ENCODE results near the gene SEC24C. TPM values are rescaled to one million over a fixed set of nuclear protein-coding genes. Genes with fewer than 3 reads are reported as not detected.
"Not testable (repeated sequence)": the region's sequence is repeated elsewhere in the genome, so short reads cannot be mapped to it uniquely, and the experiment has no call there.

SEC24C gene, protein sequence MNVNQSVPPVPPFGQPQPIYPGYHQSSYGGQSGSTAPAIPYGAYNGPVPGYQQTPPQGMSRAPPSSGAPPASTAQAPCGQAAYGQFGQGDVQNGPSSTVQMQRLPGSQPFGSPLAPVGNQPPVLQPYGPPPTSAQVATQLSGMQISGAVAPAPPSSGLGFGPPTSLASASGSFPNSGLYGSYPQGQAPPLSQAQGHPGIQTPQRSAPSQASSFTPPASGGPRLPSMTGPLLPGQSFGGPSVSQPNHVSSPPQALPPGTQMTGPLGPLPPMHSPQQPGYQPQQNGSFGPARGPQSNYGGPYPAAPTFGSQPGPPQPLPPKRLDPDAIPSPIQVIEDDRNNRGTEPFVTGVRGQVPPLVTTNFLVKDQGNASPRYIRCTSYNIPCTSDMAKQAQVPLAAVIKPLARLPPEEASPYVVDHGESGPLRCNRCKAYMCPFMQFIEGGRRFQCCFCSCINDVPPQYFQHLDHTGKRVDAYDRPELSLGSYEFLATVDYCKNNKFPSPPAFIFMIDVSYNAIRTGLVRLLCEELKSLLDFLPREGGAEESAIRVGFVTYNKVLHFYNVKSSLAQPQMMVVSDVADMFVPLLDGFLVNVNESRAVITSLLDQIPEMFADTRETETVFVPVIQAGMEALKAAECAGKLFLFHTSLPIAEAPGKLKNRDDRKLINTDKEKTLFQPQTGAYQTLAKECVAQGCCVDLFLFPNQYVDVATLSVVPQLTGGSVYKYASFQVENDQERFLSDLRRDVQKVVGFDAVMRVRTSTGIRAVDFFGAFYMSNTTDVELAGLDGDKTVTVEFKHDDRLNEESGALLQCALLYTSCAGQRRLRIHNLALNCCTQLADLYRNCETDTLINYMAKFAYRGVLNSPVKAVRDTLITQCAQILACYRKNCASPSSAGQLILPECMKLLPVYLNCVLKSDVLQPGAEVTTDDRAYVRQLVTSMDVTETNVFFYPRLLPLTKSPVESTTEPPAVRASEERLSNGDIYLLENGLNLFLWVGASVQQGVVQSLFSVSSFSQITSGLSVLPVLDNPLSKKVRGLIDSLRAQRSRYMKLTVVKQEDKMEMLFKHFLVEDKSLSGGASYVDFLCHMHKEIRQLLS
- 66.4 and 69.0 TPM in 2 replicates for total RNA-seq (2014; rRNA removed; shearing (Covaris generic))
- 53.7 and 59.4 TPM in 2 replicates for polyA plus RNA-seq (2014; cell fraction: nucleus; rRNA removed)

DNA sequence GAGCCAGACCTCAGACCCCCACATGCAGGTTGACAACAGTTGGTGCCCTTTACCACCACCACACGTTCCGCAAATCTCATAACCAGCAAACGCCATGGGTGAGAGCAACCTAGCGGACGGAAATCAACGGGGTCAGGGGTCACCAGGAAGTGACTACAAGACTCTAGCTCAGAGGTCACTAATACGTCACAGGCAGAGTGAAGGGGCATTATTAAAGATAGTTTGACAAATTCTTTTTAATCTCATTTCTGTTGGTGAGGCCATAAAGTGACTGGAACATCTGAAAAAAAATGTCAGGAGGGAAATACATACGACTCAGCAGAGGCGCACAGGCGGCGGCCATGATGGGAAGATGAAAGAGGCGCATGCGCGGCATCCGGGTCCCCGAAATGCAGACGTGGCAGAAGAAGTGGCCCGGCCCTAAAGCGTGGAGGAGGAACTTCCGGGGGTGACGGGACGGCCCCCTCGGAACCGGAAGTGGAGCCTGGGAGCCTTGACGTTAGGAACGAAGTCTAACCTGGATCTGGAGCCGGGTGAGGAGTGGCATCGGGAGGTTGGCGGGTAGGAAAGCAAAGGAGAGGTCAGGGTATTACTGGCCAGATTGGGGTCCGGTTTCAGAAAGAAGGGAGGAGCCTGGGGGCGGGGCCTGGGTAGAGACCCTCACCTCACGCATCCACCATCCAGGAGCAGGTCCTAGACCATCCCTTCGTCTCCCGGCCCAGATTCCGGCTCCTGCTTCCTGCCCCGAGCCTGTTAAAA lies at the start of gene SEC24C:
SEC24C (plus strand) TSS at position 468 of the 759 bp plus-strand sequence. CDS start 2,461 bp downstream, outside the sequence.
- peak; percentile 96 for DNase-seq (ENCODE audit: extremely low read depth, low read depth)

DNA sequence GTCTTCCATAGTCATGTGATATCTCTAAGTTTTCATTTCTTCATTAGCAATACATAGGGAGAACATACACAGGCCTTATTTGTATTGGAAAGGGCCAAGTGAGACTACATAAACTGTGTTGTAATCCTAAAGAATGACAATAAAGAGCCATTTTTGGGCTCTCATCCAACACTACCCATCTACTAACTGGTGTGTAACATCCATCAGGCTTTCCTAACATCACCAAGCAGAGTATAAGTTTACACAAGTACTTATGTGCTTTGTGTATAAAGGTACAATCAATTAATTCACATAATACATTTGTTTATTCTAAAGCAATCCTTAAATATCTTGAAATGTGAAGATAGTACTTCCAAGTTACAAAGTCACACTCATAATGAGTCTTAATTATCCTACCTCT lies 48.9 kb upstream of the SEC24C start:
- not testable (repeated sequence) for DNase-seq (ENCODE audit: extremely low read depth, low read depth)

DNA sequence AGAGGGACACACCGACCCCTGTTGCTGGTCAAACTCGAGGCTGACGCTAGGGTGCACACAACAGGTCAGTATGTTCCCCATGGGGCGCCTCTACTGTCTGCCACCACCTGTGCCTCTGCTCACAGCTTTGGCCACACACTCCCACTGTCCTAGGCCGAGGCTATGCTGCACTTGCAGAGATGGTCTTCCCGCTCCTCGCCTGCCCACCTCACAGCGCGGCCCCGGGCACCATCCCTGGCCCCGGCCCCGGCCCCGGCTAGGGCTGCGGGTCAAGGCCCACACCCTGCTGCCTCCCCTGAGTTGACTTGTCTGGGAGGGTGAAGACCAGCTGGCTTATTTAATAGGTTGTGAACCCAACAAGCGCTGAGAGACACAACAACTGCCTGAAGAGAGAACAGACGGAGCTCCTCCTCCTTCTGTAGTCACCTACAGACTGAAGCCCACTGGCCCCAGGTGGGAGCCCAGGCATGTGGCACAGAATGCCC lies 46.5 kb upstream of the SEC24C start, which contains the start of gene AGAP5:
AGAP5 (minus strand) TSS at position 435 of the 485 bp plus-strand sequence; CDS start at position 81, 354 bp downstream.
- DNase-seq (ENCODE audit: extremely low read depth, low read depth), result not testable (repeated sequence)

DNA sequence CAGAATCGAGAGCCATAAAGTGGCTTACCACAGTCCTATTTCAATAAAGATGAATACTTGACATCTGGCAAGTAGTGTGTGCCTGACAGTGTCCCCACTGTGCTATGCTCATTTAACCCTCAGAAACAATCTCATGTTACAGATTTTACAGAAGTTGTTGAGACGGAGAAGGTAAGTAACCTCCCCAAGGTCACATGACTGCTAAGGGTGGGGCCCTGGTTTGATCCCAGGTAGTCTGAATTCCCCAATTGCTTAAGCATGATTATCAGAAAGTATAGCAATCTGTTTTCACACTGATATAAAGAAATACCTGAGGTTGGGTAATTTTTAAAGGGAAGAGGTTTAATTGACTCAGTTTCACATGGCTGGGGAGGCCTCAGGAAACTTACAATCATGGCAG lies 45.4 kb upstream of the SEC24C start:
- not testable (repeated sequence) for DNase-seq (ENCODE audit: extremely low read depth, low read depth)

DNA sequence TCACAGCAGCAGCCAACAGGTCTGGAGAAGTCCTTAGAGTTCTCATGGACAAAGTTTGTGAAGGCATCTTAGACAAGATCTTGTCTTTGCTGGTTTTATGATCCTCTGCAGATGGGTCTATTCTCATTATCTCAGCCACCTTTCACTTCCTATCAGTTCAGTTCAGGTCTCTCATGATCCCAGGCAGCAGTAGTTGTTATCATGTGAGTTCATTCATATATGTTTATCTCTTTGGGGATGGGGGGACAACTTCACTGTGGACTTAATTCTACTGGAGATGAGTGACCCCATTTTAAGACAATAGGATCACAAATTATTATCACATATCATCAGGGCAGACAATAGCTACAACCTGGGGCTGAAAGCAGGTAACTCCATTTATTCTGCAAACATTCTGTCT lies 40.2 kb upstream of the SEC24C start:
- DNase-seq (ENCODE audit: extremely low read depth, low read depth), result not testable (repeated sequence)

DNA sequence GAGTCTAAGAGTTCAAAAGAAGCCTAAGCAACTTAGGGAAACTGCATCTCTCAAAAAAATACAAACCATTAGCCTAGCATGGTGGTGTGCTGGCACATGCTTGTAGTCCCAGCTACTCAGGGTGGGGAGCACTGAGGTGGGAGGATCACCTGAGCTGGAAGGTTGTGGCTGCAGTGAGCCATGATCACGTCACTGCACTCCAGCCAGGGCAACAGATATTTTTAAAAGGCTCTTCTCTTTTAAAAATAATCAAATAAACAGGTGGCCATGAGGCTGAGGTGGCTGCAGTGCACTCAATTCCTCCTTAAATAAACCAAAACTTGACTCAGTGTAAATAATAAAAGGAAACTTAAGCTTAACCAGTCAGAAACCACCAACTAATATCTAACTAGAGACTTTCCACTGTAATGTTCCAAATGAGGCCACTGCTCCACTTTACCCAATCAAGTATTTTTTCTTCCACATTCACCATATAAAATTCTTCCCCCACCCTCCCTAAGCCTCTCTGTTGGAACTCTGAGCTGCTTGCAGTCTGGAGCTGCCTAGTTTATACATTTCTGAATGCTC lies 38.6 kb upstream of the SEC24C start:
- DNase-seq (ENCODE audit: extremely low read depth, low read depth), result not testable (repeated sequence)

DNA sequence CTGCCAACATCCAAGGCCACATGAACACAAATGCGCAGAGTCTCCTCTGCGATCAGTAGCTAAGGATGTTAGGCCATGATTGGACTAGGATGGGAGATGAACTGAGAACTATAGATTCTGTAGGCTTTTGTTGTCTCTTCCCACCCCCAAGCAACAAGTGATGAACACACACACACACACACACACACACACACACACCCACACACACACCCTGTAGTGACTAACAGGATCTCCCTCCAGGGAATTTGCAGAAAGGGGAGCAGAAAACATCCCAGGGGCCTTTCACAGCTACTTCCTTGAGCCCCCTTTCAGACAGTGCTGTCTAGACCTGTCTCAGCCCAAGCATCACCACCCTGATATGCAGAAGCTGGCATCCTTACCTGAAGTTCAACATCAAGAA lies 37.7 kb upstream of the SEC24C start:
- not testable (repeated sequence) for DNase-seq (ENCODE audit: extremely low read depth, low read depth)

DNA sequence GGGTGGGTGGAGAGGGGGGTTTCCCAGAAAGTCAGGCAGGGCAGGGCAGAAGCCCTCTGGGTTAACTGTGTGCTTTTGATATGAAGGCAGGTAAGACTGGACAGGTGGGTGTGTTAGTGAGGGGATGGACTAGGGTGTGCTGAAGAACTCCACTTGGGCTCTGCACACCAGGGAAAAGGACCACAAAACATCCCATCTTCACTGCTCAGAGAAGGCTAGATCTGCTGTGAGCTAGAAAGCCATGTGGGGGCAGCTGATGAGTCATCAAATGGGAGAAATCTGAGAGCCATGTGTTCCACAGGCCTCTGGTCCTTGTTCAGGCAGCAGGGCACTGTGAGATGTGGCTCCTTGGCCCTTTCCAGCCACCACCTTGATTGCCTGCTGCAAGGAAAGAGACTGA lies 36.5 kb upstream of the SEC24C start:
- DNase-seq (ENCODE audit: extremely low read depth, low read depth), result not testable (repeated sequence)

DNA sequence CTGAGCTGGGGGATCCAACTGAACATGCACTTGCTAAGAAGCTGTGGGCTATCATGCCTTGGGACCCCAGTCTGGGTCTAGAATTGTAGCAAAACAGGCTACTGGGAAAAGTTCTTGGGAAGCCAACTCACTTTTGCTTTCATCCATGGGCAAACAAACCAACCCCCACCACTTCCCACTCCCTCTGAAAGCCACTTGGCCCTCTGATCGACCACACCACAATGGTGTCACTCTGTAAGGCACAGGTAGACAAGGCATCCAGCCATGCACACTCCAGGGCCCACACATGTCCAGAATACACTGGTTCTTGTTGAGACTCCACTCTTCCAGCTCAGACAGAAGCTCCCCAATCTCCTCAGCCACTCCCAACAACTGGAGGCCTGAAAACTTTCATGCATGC lies 36.0 kb upstream of the SEC24C start:
- DNase-seq (ENCODE audit: extremely low read depth, low read depth), result not testable (repeated sequence)

DNA sequence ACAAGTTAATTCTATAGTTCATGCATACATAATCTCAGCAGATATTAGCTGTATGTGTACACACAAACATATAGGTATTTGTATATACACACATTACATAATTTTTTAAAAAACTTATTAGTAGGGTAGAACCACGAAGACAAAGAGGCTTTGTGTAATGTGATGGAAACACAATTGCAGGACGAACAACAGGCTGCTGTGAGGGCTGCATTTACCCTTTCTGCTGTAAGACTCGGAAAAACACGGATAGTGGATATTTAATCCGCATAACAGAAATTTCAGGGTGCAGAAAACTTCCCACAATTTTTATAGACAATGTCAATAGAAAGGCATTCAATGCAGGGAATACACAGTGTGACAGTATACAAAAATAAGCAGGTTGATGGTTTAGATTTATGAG lies 32.5 kb upstream of the SEC24C start:
- not testable (repeated sequence) for DNase-seq (ENCODE audit: extremely low read depth, low read depth)

DNA sequence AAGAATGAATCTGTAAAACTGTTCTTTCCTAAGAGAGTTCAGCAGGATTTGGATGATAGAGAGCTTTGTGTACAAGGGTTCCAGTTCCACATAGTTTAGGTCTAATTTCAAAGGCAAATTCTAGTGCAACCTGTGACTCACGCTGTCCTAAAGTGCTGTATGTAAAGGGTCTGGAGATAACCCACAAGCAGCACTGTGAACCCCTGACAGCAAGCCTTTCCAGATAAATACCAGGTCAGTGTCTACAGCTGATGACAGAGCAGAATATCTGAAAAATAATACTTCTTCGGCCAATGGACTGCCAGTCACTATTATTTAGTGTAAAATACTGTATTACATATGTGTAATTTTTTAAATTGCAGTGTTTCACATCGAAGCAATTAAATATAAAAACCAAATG lies 30.3 kb upstream of the SEC24C start:
- not testable (repeated sequence) for DNase-seq (ENCODE audit: extremely low read depth, low read depth)

DNA sequence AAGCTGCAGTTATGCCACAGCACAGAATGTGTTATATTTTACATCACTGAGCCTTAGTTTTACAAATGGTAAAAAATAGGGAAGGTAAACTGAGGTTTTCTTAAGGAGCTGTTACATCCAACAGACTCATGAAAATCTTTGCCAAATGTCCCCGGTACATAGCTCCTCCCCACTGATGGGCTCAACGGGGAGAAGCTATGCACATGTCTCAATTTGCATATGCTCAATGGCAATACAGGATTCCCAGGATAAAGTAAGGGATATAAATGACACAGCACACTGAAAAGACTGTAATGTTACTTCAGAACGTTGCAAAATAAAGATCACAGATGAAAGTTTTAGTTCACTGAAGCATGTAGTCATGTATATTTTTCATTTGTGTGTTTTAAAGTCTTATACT lies 29.7 kb upstream of the SEC24C start:
- not testable (repeated sequence) for DNase-seq (ENCODE audit: extremely low read depth, low read depth)

DNA sequence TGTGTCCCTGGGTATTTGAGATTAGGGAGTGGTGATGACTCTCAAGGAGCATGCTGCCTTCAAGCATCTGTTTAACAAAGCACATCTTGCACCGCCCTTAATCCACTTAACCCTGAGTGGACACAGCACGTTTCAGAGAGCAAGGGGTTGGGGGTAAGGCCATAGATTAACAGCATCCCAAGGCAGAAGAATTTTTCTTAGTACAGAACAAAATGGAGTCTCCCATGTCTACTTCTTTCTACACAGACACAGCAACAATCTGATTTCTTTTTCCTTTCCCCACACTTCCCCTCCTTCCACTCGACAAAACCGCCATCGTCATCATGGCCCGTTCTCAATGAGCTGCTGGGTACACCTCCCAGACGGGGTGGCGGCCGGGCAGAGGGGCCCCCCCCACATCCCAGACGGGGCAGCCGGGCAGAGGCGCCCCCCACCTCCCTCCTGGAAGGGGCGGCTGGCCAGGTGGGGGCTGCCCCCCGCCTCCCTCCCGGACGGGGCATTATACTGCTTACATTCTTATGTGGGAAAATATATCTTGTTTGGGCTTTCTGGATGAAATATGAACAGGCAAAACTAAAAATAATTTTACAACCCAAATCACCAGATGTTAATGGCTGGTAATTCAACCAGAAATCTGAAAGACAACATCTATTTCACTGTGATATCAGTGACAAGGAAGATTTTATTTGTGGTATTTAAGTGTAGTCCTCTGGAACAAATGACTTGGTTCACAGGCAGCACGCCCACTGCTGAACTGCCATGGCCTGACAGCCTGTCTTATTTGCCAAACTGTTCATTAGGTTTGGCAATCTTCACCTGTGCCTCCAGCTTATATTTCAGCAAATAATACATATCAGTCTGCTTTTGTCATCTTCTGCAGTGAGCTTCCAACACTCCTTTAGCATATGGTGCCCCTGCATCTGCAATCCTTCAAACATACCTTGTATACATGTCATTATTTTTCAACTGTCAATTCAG lies 28.7 kb upstream of the SEC24C start:
- DNase-seq (ENCODE audit: extremely low read depth, low read depth), result not testable (repeated sequence)

DNA sequence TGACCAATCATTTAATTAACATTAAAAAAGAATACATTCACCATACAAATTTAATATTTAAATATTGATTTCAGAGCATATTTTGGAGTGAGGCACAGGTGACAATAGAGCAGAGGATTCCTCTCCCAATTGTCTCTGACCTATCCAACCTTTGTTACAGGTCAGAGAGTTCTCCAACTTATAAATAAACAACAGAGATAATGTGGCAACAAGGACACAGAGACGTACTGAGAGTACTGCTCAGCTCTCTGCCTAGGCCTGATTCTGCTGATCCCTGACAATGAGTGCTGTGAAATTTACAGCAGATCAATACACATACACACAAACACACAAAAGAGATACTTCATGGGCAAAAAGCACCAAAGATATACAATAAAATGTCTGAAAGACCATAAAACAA lies 27.9 kb upstream of the SEC24C start:
- DNase-seq (ENCODE audit: extremely low read depth, low read depth), result no peak

DNA sequence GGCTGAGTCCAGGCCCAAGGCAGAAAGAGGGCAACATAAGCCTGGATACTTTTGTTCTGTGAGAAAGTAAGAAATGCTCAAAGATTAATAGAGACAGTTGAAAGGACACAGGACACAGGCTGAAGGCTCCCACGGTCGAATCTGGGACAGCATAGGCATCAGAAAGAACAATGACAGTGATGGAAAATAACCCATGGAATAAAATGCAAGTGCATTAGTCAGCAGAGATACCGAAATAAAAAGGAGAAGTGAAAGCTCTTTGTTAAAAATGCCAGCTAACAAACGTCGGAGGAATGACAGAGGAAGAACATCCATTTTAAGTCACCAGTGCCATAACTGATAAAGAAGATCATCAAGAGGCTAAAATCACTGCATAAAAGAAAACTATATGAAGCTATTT lies 26.6 kb upstream of the SEC24C start:
- no peak for DNase-seq (ENCODE audit: extremely low read depth, low read depth)

DNA sequence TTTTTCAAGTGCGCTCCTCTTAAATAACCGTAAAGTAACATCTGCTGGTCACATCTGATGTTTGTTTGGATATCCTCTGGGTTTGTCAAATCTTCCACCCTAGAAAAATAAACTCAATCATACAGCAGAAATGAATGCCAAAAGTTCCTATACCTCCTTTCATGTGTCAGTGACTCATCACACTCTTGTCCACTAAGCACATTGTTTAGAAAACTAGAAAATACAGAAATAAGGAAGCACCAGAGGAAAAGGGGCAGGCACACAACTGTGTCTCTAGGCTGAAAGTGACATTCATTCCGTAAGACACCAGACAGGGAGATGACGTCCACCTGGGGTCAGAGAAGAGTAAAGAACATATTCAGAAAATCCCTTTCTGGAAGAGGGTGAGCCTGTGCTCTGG lies 23.6 kb upstream of the SEC24C start:
- DNase-seq (ENCODE audit: extremely low read depth, low read depth), result not testable (repeated sequence)

DNA sequence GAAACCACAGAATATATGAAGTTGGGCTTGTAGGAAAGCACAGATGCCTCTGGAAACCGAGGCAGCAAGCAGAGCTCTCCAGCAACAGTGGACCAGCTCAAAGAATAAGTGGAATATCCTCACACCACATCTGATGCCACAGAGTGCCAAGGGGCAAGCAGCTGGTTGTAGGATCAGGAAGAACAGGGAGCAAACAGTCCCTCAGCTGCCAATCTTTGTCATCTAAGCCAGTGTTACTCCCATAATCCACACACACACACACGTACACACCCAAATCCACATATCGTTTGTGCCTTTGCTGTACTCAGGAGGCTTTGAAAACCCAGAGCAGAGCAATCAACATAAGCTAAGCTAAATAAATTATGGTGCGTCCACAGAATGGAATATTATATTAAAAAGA lies 20.7 kb upstream of the SEC24C start:
- no peak for DNase-seq (ENCODE audit: extremely low read depth, low read depth)

DNA sequence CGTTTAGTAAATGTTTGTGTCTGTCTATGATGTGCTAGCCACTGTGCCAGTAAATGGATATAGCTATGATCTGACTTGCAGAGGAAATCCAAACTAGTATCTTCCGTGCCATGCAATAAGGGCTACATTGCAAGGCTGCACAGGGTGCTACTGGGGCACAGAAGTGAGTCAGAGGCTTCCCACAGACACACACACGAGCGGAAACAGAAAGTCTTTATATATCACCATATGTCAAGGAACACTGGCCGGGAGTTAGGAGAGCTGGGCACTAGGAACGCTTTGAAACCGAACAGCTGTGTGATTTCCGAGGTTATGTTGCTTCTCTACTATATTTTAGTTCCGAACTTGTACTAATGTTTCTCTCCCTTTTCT lies 14.4 kb upstream of the SEC24C start:
- DNase-seq (ENCODE audit: extremely low read depth, low read depth), result not testable (repeated sequence)

Measured in NCI-H460 (cell line).